Fibroblast of mammary gland (primary cell): ENCODE data around the gene KCNS1.

Source experiments
- DNase-seq: peaks from one replicate; pipeline ENCODE4 v3.0.0-alpha.2; 2010; ENCODE audit warnings: low read depth
- H3K4me3 ChIP-seq: 2 replicates; pipeline ENCODE4 v1.5.1; 2011; ENCODE audit warnings: low read depth, mild to moderate bottlenecking, low read length, moderate library complexity; ENCODE audit not compliant: control insufficient read depth
- CTCF ChIP-seq: conservative IDR thresholded peaks from 2 replicates; pipeline ENCODE4 v1.5.1; 2011; ENCODE audit warnings: low read depth, low read length, inconsistent platforms; ENCODE audit not compliant: control insufficient read depth, insufficient read depth

The KCNS1 gene

GRCh38 chr20:45111285-45111684 is 10.4 kb upstream of the KCNS1 start:
- H3K4me3 ChIP-seq, result no peak overlapping the region

GRCh38 chr20:45110301-45110700 is 9.4 kb upstream of the KCNS1 start:
- no peak for DNase-seq
- TF ChIP-seq CTCF, result no peak
- no peak overlapping the region for H3K4me3 ChIP-seq

More at GRCh38 chr20:45111285-45111684, 10.4 kb upstream of the KCNS1 start:
- TF ChIP-seq CTCF, result no peak
- no peak for DNase-seq

GRCh38 chr20:45109634-45110033 is 8.7 kb upstream of the KCNS1 start:
- no peak for TF ChIP-seq CTCF
- no peak overlapping the region for H3K4me3 ChIP-seq

GRCh38 chr20:45105317-45105716 is 4.4 kb upstream of the KCNS1 start:
- TF ChIP-seq CTCF, result no peak
- no peak overlapping the region for H3K4me3 ChIP-seq

More at GRCh38 chr20:45109634-45110033, 8.7 kb upstream of the KCNS1 start:
- DNase-seq, result no peak

GRCh38 chr20:45104786-45105185 is 3.9 kb upstream of the KCNS1 start:
- TF ChIP-seq CTCF, result no peak
- peak; percentile 79 for DNase-seq
- no peak overlapping the region for H3K4me3 ChIP-seq

More at GRCh38 chr20:45105317-45105716, 4.4 kb upstream of the KCNS1 start:
- no peak for DNase-seq

GRCh38 chr20:45103072-45103471 is 2.1 kb upstream of the KCNS1 start:
- H3K4me3 ChIP-seq, result no peak overlapping the region
- no peak for TF ChIP-seq CTCF
- no peak for DNase-seq

GRCh38 chr20:45101333-45101850 is 465 bp upstream of the KCNS1 start:
- no peak for TF ChIP-seq CTCF
- no peak overlapping the region for H3K4me3 ChIP-seq
- no peak for DNase-seq
